Measurements from ENCODE around the gene GPER1.

The GPER1 gene

DNA sequence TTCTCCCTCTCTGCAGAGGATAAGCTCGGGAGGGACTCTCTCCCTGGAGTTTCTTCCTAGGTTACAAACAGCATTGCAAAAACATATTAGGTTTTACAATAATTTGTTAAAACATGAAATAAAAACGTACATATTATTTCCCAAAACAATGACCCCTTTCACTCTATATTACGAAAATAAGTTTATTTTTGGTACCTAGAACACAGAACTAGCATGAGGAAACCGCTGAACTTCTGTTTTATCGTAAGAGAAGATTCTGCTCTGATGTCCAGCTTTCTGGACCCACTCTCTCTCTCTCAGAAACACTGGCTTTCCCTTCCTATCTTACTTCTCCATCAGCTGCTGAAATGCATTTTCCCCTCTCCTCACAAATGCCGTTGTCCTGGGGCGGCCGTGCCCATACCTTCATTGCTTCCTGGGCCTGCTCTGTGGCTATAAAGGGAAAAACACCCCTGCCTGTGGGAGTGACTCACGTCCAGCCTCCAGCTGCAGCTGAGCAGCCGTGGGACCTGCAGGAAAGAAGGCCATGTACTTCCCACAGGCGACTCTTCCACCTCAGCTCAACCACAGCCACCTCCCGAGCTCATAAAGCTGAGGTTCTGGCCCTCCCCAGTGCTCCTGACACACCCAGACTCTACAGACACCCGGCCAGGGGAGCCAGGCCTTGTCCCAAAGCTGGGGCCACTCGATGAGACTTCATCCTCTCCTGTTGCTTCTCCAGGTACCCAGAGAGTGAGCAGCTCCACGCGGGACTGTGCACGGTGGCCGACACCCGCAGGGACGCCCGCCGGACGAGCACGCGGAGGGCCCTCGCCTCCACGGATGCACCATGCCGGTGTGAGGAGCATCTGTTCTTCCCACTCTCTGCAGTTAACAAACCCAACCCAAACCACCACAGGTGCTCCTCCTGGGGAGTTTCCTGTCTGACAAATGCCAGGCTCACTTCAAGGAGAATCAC is 3.1 kb downstream of the GPER1 start:
- no peak for TF ChIP-seq CTCF (IDR thresholded peaks at IDR 0.05)
- DNase-seq (ENCODE audit: low spot score): no peak
- no peak overlapping the region for H3K4me3 ChIP-seq
- no peak overlapping the region for H3K27ac ChIP-seq

DNA sequence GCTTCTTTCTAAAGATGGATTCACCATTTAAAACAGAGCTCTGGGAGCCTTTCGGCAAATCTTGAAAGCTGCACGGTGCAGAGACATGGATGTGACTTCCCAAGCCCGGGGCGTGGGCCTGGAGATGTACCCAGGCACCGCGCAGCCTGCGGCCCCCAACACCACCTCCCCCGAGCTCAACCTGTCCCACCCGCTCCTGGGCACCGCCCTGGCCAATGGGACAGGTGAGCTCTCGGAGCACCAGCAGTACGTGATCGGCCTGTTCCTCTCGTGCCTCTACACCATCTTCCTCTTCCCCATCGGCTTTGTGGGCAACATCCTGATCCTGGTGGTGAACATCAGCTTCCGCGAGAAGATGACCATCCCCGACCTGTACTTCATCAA is 3.7 kb downstream of the GPER1 start:
- no peak for TF ChIP-seq CTCF (IDR thresholded peaks at IDR 0.05)
- H3K4me3 ChIP-seq: no peak overlapping the region
- no peak for DNase-seq (ENCODE audit: low spot score)
- H3K27ac ChIP-seq: no peak overlapping the region

DNA sequence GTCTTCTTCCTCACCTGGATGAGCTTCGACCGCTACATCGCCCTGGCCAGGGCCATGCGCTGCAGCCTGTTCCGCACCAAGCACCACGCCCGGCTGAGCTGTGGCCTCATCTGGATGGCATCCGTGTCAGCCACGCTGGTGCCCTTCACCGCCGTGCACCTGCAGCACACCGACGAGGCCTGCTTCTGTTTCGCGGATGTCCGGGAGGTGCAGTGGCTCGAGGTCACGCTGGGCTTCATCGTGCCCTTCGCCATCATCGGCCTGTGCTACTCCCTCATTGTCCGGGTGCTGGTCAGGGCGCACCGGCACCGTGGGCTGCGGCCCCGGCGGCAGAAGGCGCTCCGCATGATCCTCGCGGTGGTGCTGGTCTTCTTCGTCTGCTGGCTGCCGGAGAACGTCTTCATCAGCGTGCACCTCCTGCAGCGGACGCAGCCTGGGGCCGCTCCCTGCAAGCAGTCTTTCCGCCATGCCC is 4.3 kb downstream of the GPER1 start:
- no peak for DNase-seq (ENCODE audit: low spot score)
- TF ChIP-seq CTCF (IDR thresholded peaks at IDR 0.05): no peak
- Histone ChIP-seq H3K27ac (no peak overlapping the region), H3K4me3 (no peak overlapping the region)

DNA sequence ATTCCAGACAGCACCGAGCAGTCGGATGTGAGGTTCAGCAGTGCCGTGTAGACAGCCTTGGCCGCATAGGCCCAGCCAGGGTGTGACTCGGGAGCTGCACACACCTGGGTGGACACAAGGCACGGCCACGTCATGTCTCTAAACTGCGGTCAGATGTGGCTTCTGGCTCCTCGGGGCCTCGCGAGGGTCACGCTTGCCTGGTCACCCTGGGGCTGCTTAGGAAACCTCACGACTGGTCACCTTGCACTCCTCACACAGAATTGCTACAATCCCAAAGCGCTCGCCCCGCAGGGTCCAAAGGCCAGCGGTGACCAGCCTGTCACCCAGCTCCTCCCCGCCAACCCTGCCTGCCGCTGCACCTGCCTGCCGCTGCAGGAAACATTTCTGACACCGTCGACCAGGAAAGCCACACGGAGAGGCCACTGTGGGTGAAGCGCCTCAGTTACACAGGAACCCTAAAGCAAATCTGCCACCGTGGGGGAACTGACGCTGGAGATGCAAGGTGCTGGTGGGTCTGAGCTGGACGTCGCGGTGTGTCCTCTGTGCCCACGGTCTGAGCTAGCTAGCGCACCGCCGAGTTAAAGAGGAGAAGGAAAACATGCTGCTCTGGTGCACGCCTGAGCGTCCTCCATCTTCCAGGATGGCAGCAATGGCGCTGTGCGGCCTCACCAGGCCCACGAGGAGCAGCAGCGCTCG is 5.0 kb downstream of the GPER1 start:
- no peak for DNase-seq (ENCODE audit: low spot score)
- no peak for TF ChIP-seq CTCF (IDR thresholded peaks at IDR 0.05)
- no peak overlapping the region for H3K4me3 ChIP-seq
- H3K27ac ChIP-seq: no peak overlapping the region

- no peak overlapping the region for H3K4me3 ChIP-seq
- H3K27ac ChIP-seq: no peak overlapping the region
- no peak for TF ChIP-seq CTCF (IDR thresholded peaks at IDR 0.05)
- no peak for DNase-seq (ENCODE audit: low spot score)
These were observed 5.6 kb downstream of the GPER1 start for GRCh38 chr7:1093502-1093843.

- DNase-seq (ENCODE audit: low spot score): no peak
- TF ChIP-seq CTCF (IDR thresholded peaks at IDR 0.05): no peak
- Histone ChIP-seq H3K4me3 (no peak overlapping the region), H3K27ac (no peak overlapping the region)
These were observed 6.1 kb downstream of the GPER1 start for GRCh38 chr7:1093916-1094508.
